Cardiac atrium fibroblast (primary cell): ENCODE data around the gene NEAT1. TPM values are rescaled to one million over a fixed set of nuclear protein-coding genes. Genes with fewer than 3 reads are reported as not detected.

ENCODE experiments used
- total RNA-seq: library from RNA; depleted of rRNA; stranded (reverse); fragments of >200 nt; gene quantifications from 2 replicates; pipeline ENCODE4 v1.2.3, GENCODE V29; 2015

The NEAT1 gene
- total RNA-seq: 39.0 and 52.0 TPM in 2 replicates

GRCh38 chr11:65422633-65423515 lies at the start of gene NEAT1:
Gene NEAT1 (plus strand): TSS chr11:65422798.

DNA sequence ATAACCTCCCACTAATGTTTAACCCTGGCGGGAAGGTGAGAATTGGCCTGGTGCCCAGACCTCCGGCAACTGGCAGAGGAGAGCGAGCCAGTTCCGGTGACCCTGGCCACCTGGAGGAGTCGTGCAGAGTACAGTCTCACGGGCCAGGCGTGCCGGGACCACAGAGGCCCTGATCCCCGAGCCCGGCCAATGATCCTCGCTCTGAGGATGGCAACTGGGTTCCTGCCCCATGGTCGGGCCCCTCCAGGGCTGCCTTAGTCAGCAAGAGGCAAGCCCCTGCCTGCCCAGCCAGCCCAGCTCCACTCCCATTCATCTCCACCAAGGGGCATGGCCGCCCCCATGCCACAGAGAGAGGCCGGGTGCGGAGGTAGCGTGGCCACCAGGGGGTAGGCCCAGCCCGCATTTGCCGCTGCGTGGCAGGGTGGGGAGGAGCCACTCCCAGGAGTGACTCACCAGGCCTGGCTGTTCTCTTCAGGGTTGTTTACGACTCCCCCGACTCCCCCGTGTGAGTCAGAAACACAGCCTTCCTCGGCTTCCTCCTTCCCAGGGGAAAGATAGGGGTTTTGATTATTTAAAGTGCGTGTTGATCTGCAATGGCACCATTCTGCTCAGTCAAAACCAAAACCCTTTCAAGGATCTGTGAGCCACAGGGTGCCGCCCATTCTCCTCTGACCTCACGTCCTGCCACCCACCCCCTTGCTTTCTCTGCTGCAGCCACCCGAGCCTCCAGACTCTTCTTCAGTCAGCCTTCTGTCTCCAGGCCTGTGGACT lies 40.4 kb upstream of the NEAT1 start, which contains the start of gene SLC25A45:
Gene SLC25A45, minus strand, starts transcription at position 614 of the 771 bp plus-strand sequence. CDS start 695 bp downstream, outside the sequence.

DNA sequence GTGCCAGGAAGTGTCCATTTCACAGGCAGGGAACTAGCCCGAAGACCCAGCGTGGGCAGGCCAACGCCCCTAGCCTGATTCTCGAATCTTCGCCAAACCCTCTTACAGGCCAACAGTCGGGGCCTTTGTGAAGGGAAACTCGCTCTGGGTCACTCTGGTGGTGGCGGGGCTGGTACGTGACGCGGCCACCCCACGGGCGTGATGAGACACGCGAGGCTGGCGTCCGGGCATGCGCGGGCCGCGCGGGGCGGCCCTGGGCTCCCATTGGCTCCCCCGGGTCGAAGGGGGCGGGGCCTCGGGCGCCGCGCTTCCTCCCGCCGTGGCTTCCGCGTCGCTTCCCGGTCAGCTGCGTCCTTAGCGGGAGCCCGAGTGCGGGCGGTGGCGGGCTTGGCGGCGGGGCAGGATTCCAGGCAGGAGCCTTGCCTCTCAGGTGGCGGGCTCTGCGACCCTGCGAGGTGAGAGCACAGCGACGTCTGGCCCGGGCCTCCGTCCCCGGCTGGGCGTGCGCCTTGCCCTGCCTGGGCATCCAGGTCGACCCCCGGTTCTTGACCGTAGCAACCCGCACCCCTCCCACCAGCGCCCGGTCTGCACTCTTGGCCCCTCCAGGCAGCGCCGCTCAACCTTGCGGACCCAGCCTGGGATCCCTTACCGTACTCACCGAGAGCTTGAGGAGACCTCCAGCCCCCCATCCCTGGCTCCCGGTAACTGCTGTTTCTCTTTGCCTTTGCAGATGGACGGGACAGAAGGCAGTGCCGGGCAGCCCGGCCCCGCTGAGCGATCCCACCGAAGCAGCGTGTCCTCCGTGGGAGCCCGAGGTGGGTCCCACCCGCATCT lies 36.1 kb upstream of the NEAT1 start, which contains the start of gene FRMD8:
Gene FRMD8, plus strand, starts transcription at position 331 of the 834 bp plus-strand sequence. Its CDS starts 400 bp downstream, at position 731.

Other genes with a start within 250 kb of the NEAT1 start
- 134 and 170 TPM in 2 replicates for gene CAPN1, start 240.9 kb upstream of the NEAT1 start, total RNA-seq
- 2.7 and 5.3 TPM in 2 replicates for gene POLA2, start 160.8 kb upstream of the NEAT1 start, total RNA-seq
- gene CDC42EP2, start 107.9 kb upstream of the NEAT1 start, total RNA-seq: 53.5 and 69.1 TPM in 2 replicates
- 34.7 and 38.4 TPM in 2 replicates for gene DPF2, start 88.9 kb upstream of the NEAT1 start, total RNA-seq
- 0.49 TPM in 1 of 2 replicates, not detected in the other for gene TIGD3, start 68.0 kb upstream of the NEAT1 start, total RNA-seq
- 2.0 and 8.1 TPM in 2 replicates for gene SLC25A45, start 40.2 kb upstream of the NEAT1 start, total RNA-seq
- 43.7 and 43.9 TPM in 2 replicates for gene FRMD8, start 36.2 kb upstream of the NEAT1 start, total RNA-seq
- 1,858 and 1,913 TPM in 2 replicates for gene MALAT1, start 76.2 kb downstream of the NEAT1 start, total RNA-seq
- 103 and 141 TPM in 2 replicates for gene SCYL1, start 102.3 kb downstream of the NEAT1 start, total RNA-seq
- 70.6 and 101 TPM in 2 replicates for gene LTBP3, start 135.6 kb downstream of the NEAT1 start, total RNA-seq
- 20.9 and 53.0 TPM in 2 replicates for gene ZNRD2, start 147.7 kb downstream of the NEAT1 start, total RNA-seq
- gene FAM89B, start 149.7 kb downstream of the NEAT1 start, total RNA-seq: 19.0 and 23.7 TPM in 2 replicates
- 38.6 and 80.3 TPM in 2 replicates for gene EHBP1L1, start 153.3 kb downstream of the NEAT1 start, total RNA-seq
- gene KCNK7, start 173.0 kb downstream of the NEAT1 start, total RNA-seq: not detected in 2 replicates
- 38.1 and 39.9 TPM in 2 replicates for gene MAP3K11, start 191.4 kb downstream of the NEAT1 start, total RNA-seq
- 27.1 and 30.1 TPM in 2 replicates for gene PCNX3, start 193.0 kb downstream of the NEAT1 start, total RNA-seq
- gene SIPA1, start 215.3 kb downstream of the NEAT1 start, total RNA-seq: 8.3 and 10.7 TPM in 2 replicates
- gene RELA, start 240.1 kb downstream of the NEAT1 start, total RNA-seq: 50.2 and 56.4 TPM in 2 replicates